ENCODE measurements around the gene SCNM1.

GRCh38 chr1:151131701-151132334, 34.1 kb upstream of the SCNM1 start:
- TF ChIP-seq CTCF (IDR thresholded peaks at IDR 0.05) (no peak), POLR2A (IDR thresholded peaks at IDR 0.05) (no peak)

All from heart left ventricle (tissue), 13 donors.